BLaER1 treated with 17β-estradiol and CSF1 and Interleukin-3, amounts not matched to agents 10 nM and 100 nM (cell line): ENCODE data around the gene MAN2A2.
"Not testable (repeated sequence)": the region's sequence is repeated elsewhere in the genome, so short reads cannot be mapped to it uniquely, and the experiment has no call there.

Source experiments
- H3K27ac ChIP-seq, 11 experiments: shearing (Covaris generic); formaldehyde crosslinking; 2 replicates each; pipeline ENCODE4 v1.8.1; 2022
- H3K27me3 ChIP-seq, 11 experiments: shearing (Covaris generic); formaldehyde crosslinking; 2 replicates each; pipeline ENCODE4 v1.8.1; 2022
- H3K36me3 ChIP-seq, 11 experiments: shearing (Covaris generic); formaldehyde crosslinking; 2 replicates each; pipeline ENCODE4 v1.8.1; 2022
- H3K4me1 ChIP-seq, 10 experiments: shearing (Covaris generic); formaldehyde crosslinking; 2 replicates each; pipeline ENCODE4 v1.8.1; 2022
- H3K4me2 ChIP-seq, 11 experiments: shearing (Covaris generic); formaldehyde crosslinking; 2 replicates each; pipeline ENCODE4 v1.8.1; 2022
- H3K4me3 ChIP-seq, 10 experiments: shearing (Covaris generic); formaldehyde crosslinking; 2 replicates each; pipeline ENCODE4 v1.8.1; 2022
- H3K9ac ChIP-seq, 11 experiments: shearing (Covaris generic); formaldehyde crosslinking; 2 replicates each; pipeline ENCODE4 v1.8.1; 2022
- H3K9me3 ChIP-seq, 11 experiments: shearing (Covaris generic); formaldehyde crosslinking; replicated peaks in 1 of 11; 2 replicates each; pipeline ENCODE4 v1.8.1; 2022
- H4K20me1 ChIP-seq, 11 experiments: shearing (Covaris generic); formaldehyde crosslinking; 2 replicates each; pipeline ENCODE4 v1.8.1; 2022
- Cebpa-rat ChIP-seq, 11 experiments: shearing (Covaris generic); IDR thresholded peaks; 2 replicates each; pipeline ENCODE4 v1.8.1; 2022

Gene MAN2A2

GRCh38 chr15:90902040-90902839, 862 bp upstream of the MAN2A2 start:
- Histone ChIP-seq H3K27me3 (no peaks in the 10 kb centered on the region), H4K20me1 (peaks cover 0 to 15% (median 0%) of the 10 kb centered on the region in 11 experiments; a peak in 6 of 22 replicates), H3K4me1 (peaks cover 25 to 47% (median 38%) of the 10 kb centered on the region in 10 experiments), H3K27ac (peak overlapping the region; percentile 75 to 95 (median 90)), H3K4me3 (peak overlapping the region; percentile 60 to 90 (median 78)), H3K4me2 (peak overlapping the region; percentile 87 to 99 (median 94)), H3K9ac (peak overlapping the region; percentile 85 to 96 (median 93)), H3K36me3 (peaks cover 24 to 30% (median 26%) of the 10 kb centered on the region in 11 experiments), H3K9me3 (no peaks in the 10 kb centered on the region)
- no peak for TF ChIP-seq Cebpa-rat (IDR thresholded peaks at IDR 0.05)

- Histone ChIP-seq H3K9ac (peak overlapping the region; percentile 85 to 96 (median 93)), H3K4me3 (peak overlapping the region; percentile 60 to 90 (median 78)), H3K9me3 (no peaks in the 10 kb centered on the region), H3K27ac (peak overlapping the region; percentile 75 to 95 (median 90); a peak in 21 of 22 replicates), H3K4me1 (peaks cover 19 to 50% (median 39%) of the 10 kb centered on the region in 10 experiments), H3K4me2 (peak overlapping the region; percentile 87 to 99 (median 94)), H3K27me3 (no peaks in the 10 kb centered on the region), H4K20me1 (peaks cover 0 to 15% (median 0%) of the 10 kb centered on the region in 11 experiments; a peak in 6 of 22 replicates), H3K36me3 (peaks cover 41 to 44% (median 43%) of the 10 kb centered on the region in 11 experiments)
- TF ChIP-seq Cebpa-rat (IDR thresholded peaks at IDR 0.05) = no peak
These were observed 833 bp downstream of the MAN2A2 start for GRCh38 chr15:90903733-90904536.

- H3K4me1 ChIP-seq = peaks cover 19 to 54% (median 40%) of the 10 kb centered on the region in 10 experiments
- peaks cover 0 to 15% (median 0%) of the 10 kb centered on the region in 11 experiments; a peak in 6 of 22 replicates for H4K20me1 ChIP-seq
- peaks cover 49 to 52% (median 51%) of the 10 kb centered on the region in 11 experiments for H3K36me3 ChIP-seq
- no peaks in the 10 kb centered on the region for H3K27me3 ChIP-seq
- H3K4me3 ChIP-seq = no peak overlapping the region
- H3K27ac ChIP-seq = no peak overlapping the region
- no peaks in the 10 kb centered on the region for H3K9me3 ChIP-seq
- peak overlapping the region in 8 of 11 experiments; percentile 16 to 41 (median 22); a peak in 9 of 22 replicates for H3K4me2 ChIP-seq
- no peak overlapping the region for H3K9ac ChIP-seq
- TF ChIP-seq Cebpa-rat (IDR thresholded peaks at IDR 0.05) = no peak
These were observed 1.6 kb downstream of the MAN2A2 start for GRCh38 chr15:90904746-90905145.

GRCh38 chr15:90905306-90906180, 2.4 kb downstream of the MAN2A2 start:
- Histone ChIP-seq H3K9ac (no peak overlapping the region), H3K4me1 (peaks cover 19 to 54% (median 40%) of the 10 kb centered on the region in 10 experiments), H3K4me3 (no peak overlapping the region), H3K4me2 (peak overlapping the region in 1 of 11 experiments; percentile 24; a peak in 1 of 22 replicates), H3K9me3 (no peaks in the 10 kb centered on the region), H3K27me3 (no peaks in the 10 kb centered on the region), H4K20me1 (peaks cover 0 to 15% (median 0%) of the 10 kb centered on the region in 11 experiments; a peak in 6 of 22 replicates), H3K36me3 (peaks cover 57 to 60% (median 59%) of the 10 kb centered on the region in 11 experiments), H3K27ac (no peak overlapping the region)
- no peak for TF ChIP-seq Cebpa-rat (IDR thresholded peaks at IDR 0.05)

- Histone ChIP-seq H3K4me1 (peaks cover 16 to 50% (median 37%) of the 10 kb centered on the region in 10 experiments), H3K27me3 (no peaks in the 10 kb centered on the region), H3K36me3 (peaks cover 64 to 68% (median 66%) of the 10 kb centered on the region in 11 experiments), H3K4me2 (no peak overlapping the region), H3K9ac (no peak overlapping the region), H3K4me3 (no peak overlapping the region), H3K9me3 (no peaks in the 10 kb centered on the region), H4K20me1 (peaks cover 0 to 15% (median 0%) of the 10 kb centered on the region in 11 experiments; a peak in 6 of 22 replicates), H3K27ac (0 out of 22 replicates have a peak overlapping the region, but pooled peaks of 1 of the 11 experiments have one; percentile 9)
- no peak for TF ChIP-seq Cebpa-rat (IDR thresholded peaks at IDR 0.05)
These were observed 3.2 kb downstream of the MAN2A2 start for GRCh38 chr15:90906181-90906849.

- Histone ChIP-seq H3K4me1 (peaks cover 8 to 42% (median 29%) of the 10 kb centered on the region in 10 experiments), H3K36me3 (peaks cover 73 to 77% (median 75%) of the 10 kb centered on the region in 11 experiments), H3K9ac (peak overlapping the region in 8 of 11 experiments; percentile 10 to 48 (median 26); a peak in 9 of 22 replicates), H4K20me1 (peaks cover 0 to 15% (median 0%) of the 10 kb centered on the region in 11 experiments; a peak in 6 of 22 replicates), H3K9me3 (no peaks in the 10 kb centered on the region), H3K4me3 (no peak overlapping the region), H3K4me2 (peak overlapping the region in 4 of 11 experiments; percentile 5 to 31 (median 13); a peak in 5 of 22 replicates), H3K27me3 (no peaks in the 10 kb centered on the region), H3K27ac (peak overlapping the region in 3 of 11 experiments; percentile 9 to 50 (median 9); a peak in 3 of 22 replicates)
- TF ChIP-seq Cebpa-rat (IDR thresholded peaks at IDR 0.05) = no peak
These were observed 4.1 kb downstream of the MAN2A2 start for GRCh38 chr15:90907051-90907660.

GRCh38 chr15:90907838-90908507, 4.9 kb downstream of the MAN2A2 start:
- peaks cover 0 to 21% (median 0%) of the 10 kb centered on the region in 11 experiments; a peak in 6 of 22 replicates for H4K20me1 ChIP-seq
- TF ChIP-seq Cebpa-rat (IDR thresholded peaks at IDR 0.05) = no peak; a peak in 1 of 22 replicates

GRCh38 chr15:90909449-90909848, 6.3 kb downstream of the MAN2A2 start:
- H3K36me3 ChIP-seq = peaks cover 96 to 99% (median 98%) of the 10 kb centered on the region in 11 experiments

More at GRCh38 chr15:90907838-90908507, 4.9 kb downstream of the MAN2A2 start:
- Histone ChIP-seq H3K36me3 (peaks cover 81 to 85% (median 83%) of the 10 kb centered on the region in 11 experiments), H3K9ac (peak overlapping the region in 9 of 11 experiments; percentile 10 to 48 (median 25); a peak in 9 of 22 replicates), H3K9me3 (no peaks in the 10 kb centered on the region), H3K27ac (peak overlapping the region in 2 of 11 experiments; percentile 9 to 50; a peak in 3 of 22 replicates), H3K27me3 (no peaks in the 10 kb centered on the region), H3K4me3 (no peak overlapping the region), H3K4me1 (peaks cover 8 to 40% (median 29%) of the 10 kb centered on the region in 10 experiments), H3K4me2 (peak overlapping the region in 4 of 11 experiments; percentile 5 to 31 (median 13); a peak in 6 of 22 replicates)

More at GRCh38 chr15:90909449-90909848, 6.3 kb downstream of the MAN2A2 start:
- not testable (repeated sequence) for H3K9ac ChIP-seq, H3K9me3 ChIP-seq, H3K27ac ChIP-seq, H3K4me2 ChIP-seq, H3K27me3 ChIP-seq, H3K4me3 ChIP-seq
- Histone ChIP-seq H4K20me1 (peaks cover 0 to 21% (median 0%) of the 10 kb centered on the region in 11 experiments; a peak in 3 of 22 replicates), H3K4me1 (peaks cover 7 to 40% (median 25%) of the 10 kb centered on the region in 10 experiments; a peak in 17 of 20 replicates)
